ENCODE data around the gene CYP4B1.
"Not testable (repeated sequence)": the region's sequence is repeated elsewhere in the genome, so short reads cannot be mapped to it uniquely, and the experiment has no call there.

Gene CYP4B1

DNA sequence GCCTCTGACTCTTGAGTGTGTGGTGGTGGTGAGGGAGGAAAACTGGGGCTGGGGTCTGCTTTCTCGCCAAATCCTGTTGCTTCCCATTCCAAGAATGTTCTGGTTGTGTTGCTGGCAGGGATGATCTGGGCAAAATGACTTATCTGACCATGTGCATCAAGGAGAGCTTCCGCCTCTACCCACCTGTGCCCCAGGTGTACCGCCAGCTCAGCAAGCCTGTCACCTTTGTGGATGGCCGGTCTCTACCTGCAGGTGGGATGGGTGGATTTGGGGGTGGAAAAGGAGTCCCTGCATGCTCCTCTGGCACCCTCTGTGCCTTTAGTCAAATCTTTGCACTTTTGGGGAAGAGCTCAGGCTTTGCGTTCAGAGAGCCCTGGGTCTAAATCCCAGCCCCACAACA is 18.1 kb downstream of the CYP4B1 start:
- DNase-seq: no peak

DNA sequence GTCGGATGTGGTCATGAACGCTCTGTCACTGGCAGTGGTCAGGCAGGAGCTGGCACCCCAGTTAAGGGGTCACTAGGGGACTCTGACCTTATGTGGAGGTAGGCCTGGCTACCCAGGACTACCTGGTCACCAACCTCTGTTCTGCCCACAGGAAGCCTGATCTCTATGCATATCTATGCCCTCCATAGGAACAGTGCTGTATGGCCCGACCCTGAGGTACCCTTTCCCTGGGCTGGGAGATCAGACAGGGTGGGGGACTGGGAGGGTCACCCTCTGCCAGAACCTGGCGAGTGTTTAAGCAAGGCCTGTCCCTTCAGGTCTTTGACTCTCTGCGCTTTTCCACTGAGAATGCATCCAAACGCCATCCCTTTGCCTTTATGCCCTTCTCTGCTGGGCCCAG is 19.0 kb downstream of the CYP4B1 start:
- no peak for DNase-seq

DNA sequence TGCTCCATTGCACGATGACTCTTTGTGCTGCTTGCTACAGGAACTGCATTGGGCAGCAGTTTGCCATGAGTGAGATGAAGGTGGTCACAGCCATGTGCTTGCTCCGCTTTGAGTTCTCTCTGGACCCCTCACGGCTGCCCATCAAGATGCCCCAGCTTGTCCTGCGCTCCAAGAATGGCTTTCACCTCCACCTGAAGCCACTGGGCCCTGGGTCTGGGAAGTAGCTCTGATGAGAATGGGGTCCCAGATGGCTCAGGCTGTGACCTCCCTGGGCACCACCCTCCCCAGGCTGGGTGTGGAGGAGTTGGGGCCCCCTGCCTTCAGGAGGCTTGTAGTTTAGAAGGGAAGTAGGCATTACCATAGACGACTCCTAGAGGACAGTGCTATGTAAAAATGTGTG is 19.7 kb downstream of the CYP4B1 start:
- no peak for DNase-seq

DNA sequence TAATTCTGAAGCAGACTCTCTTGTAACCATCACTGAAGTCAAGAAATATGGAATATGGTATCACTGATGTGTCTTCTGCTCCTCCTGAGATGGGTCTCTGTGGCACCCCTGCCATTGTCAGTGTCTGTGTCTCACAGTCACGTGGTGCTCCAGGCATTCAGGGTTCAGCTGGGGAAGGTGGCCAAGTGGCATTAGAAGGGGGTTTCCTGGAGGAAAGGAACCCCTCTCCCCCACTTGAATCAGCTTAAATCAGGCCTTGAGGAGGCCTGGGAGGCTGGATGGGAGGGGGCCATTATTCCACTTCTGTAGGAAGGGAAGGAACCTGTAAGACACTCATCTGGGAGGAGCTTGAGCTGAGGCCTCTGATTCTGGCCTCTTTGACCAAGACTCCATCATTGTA is 20.5 kb downstream of the CYP4B1 start:
- DNase-seq: no peak

DNA sequence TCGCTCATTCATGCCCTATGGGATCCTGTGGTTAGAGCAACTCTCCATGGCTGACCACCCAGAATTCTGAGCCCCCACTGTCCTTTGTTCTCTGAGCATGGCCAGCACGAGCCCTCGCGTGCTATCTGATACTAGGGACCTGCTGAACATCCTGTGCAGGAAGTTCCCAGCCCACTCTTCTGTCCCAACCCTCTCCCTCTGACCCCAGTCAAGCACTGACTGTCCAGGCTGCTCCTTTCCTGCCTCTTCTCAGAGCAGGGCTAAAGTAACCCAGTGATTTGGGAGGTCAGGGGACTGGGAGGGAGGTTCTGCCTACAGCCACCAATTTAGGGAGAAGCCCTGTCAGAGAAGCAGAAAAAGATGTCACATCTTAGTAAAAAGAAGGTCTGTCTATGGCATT is 21.2 kb downstream of the CYP4B1 start:
- DNase-seq: no peak

DNA sequence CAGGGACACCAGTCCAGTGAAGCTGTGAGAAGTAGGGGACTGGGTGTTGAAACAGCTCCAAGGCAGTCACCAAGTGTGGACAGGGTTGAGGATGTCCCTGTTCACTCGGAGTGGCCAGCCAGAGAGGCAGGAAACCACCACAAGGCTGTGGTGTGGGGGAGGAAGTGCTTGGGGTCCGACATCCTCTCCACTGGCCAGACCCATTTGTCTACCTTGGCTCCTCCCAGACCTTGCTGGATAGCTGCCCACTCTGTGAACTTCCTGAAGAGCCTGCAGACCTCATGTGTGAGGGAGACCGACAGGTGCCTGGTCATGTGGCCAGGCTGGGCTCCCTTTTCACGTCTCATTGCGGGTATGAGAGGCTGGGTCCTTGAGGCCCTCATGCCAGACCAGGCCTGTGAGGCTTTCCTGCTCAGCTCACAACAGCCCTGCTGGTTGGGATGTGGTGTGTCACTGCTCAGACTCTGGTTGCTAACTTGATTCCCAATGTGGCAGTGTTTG is 21.8 kb downstream of the CYP4B1 start:
- DNase-seq: no peak

DNA sequence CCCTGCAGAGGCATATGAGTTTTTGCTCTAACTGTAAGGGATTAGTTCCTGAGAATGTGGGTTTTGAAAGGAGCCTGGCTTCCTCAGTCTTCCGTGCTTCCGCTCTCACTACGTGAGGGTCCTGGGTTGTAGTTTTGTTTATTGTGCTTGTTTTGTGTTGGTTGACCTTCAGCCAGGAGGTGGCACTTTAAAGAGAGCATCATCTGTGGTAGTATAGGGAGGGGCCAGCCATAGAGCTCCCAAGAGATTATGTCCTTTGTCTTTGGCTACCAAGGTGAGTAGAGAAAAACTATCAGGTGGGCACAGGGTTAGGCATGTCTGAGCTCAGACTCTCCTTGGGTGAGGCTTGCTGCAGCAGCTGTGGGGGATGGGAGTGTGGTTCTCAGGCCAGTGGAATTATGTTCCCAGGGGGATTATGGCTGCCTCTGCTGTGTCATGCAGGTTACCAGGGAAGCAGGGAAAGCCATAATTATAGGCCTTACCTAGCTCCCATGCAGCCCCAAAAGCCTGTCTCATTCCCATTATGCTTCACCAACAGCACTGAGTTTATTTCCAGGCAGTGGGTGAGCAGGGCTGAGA is 23.5 kb downstream of the CYP4B1 start:
- DNase-seq: no peak

DNA sequence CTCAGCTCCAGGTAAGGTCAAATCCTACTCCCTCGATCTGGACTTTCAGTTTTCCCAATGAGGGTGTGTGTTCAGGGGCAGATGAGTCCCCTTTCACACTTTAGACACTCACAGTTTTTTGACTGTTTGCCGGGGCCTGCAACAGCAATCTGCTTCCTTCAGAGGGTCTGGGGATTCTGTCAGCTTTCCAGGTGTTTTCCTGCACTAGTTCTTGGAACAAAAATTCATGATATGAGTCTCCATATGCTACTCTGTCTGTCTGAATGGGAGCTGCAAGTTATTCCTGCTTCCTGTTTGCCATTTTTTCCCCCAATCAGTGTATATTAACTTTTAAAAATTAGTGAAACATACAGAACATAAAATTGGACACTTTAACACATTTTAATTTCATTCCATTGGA is 24.3 kb downstream of the CYP4B1 start:
- DNase-seq: no peak

DNA sequence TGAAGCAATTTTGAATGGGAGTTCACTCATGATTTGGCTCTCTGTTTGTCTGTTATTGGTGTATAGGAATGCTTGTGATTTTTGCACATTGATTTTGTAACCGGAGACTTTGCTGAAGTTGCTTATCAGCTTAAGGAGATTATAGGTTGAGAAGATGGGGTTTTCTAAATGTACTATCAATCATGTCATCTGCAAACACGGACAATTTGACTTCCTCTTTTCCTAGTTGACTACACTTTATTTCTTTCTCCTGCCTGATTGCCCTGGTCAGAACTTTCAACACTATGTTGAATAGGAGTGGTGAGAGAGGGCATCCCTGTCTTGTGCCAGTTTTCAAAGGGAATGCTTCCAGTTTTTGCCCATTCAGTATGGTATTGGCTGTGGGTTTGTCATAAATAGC is 28.0 kb downstream of the CYP4B1 start:
- not testable (repeated sequence) for DNase-seq

DNA sequence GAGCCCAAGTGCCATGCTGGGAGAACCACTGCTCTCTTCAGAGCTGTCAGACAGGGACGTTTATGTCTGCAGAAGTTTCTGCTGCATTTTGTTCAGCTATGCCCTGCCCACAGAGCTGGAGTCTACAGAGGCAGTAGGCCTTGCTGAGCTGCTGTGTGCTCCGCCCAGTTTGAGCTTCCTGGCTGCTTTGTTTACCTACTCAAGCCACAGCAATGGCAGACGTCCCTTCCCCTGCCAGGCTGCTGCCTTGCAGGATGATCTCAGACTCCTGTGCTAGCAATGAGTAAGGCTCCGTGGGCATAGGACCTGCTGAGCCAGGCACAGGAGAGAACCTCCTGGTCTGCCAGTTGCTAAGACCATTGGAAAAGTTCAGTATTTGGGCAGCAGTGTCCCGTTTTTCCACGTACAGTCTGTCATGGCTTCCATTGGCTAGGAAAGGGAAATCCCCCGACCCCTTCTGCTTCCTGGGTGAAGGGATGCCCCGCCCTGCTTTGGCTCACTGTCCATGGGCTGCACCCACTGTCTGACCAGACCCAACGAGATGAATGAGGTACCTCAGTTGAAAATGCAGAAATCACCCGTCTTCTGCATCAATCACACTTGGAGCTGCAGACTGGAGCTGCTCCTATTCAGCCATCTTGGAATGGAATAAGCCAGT is 31.9 kb downstream of the CYP4B1 start:
- DNase-seq: no peak

DNA sequence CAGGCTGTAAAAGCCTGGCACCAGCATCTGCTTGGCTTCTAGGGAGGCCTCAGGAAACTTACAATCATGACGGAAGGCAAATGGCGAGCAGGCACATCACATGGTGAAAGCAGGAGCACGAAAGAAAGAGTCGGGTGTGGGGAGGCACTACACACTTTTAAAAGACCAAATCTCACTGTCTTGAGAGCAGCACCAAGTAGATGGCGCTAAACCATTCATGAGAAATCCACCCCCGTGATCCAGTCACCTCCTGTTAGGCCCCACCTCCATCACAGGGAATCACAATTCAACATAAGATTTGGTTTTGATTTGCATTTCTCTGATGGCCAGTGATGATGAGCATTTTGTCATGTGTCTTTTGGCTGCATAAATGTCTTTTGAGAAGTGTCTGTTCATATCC is 36.6 kb downstream of the CYP4B1 start:
- not testable (repeated sequence) for DNase-seq

DNA sequence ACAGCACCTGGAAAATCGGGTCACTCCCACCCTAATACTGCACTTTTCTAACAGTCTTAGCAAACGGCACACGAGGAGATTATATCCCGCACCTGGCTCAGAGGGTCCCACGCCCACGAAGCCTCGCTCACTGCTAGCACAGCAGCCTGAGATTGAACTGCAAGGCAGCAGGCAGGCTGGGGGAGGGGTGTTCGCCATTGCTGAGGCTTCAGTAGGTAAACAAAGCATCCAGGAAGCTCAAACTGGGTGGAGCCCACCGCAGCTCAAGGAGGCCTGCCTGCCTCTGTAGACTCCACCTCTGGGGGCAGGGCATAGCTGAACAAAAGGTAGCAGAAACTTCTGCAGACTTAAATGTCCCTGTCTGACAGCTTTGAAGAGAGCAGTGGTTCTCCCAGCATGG is 47.5 kb downstream of the CYP4B1 start:
- DNase-seq: not testable (repeated sequence)

DNA sequence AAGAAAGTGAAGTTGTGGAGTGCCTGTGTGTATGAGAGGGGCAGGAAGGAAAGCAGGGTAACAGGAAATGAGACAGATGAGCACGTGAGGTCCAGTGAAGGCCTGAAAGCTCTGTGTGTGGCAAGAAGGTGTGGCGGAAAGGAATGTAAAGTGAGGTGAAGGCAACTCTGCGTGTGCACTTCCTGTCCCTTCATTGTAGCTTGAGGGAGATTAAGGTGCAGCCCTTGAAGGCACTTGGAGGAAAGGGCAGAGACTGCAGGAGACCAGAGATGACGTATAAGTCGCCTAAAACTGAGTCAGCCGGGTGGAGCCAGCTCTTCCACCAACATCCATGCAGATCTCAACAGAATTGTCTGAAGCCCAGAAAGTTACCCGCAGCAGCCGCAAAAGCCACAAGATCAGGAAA is 58.8 kb downstream of the CYP4B1 start:
- not testable (repeated sequence) for DNase-seq

DNA sequence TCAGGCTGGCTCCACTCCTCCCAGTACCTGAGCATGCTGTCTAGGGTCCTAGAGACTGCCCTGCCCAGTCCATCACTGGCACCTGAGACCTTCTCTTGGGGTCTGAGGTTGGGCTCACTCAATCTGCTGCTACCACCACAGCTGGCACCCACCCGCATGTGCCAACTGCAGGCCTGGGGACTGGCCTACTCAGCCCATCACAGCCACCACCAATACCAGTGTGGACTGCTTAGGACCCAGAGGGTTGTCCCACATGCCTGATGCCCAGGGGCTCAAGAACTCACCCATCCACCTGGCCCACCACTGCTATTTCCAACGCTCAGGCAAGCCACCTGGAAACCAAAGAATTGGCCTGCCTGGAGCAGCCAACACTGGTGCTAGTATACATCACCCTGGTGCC is 63.5 kb downstream of the CYP4B1 start:
- DNase-seq: no peak
